GM21528 (cell line): ENCODE data around the gene WNT3.
"Not testable (repeated sequence)": the region's sequence is repeated elsewhere in the genome, so short reads cannot be mapped to it uniquely, and the experiment has no call there.

Source experiments
- ATAC-seq: cut with Tn5 transposase; IDR thresholded peaks from one replicate; pipeline ENCODE4 v1.9.1; 2021; ENCODE audit warnings: mild to moderate bottlenecking, moderate library complexity; ENCODE audit not compliant: unreplicated experiment, low FRiP score

WNT3 gene

DNA sequence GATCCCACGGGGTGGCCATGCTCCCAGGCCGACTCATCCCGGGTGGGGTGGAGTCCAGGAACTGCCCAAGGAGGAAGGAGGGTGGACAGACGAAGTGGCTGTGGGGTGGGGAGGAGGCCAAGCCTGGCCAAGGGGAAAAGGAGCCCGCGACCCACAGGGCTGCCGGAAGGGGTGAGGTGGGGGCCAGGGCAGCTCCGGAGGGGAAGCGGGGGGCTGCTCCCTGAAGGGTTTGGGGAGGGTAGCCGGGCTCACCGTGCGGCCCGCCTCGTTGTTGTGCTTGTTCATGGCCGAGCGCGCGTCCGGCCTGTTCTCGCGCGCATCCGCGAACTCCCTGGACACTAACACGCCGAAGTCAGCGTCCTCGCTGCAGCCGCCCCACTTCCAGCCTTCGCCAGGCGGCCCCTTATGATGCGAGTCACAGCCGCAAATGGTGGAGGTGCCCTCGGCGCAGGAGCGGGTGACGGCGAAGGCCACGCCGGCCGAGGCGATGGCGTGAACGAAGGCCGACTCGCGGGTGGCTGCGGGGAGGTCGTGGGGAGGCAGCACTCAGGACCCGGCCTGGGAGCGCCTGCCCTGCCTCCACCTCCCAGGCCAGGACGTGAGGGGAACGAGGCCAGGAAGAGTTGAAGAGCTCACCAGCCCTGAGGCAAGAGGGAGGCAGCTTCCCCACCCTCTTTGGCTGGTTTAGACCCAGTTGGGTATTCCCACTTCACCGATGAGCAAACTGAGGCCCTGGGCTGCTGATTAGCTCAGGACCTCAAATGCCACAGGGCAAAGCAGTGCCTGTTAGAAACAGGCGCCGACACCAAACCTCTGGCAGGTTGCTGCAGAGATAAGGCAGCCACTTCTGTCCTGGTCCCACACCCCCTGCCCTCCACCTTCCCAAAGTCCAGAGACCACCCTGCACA lies 48.7 kb downstream of the WNT3 start:
- ATAC-seq, result no peak

DNA sequence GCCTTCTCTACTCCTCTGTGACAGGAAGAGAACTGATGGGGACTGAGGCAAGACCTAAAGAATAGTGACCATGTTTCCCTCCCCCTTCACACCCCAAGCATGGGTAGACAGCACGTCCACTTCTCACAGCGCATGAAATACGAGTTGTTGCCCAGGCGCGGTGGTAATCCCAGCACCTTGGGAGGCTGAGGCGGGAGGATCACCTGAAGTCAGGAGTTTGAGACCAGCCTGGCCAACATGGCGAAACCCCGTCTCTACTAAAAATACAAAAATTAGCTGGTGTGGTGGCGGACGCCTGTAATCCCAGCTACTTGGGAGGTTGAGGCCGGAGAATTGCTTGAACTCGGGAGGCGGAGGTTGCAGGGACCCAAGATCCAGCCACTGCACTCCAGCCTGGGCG lies 49.6 kb downstream of the WNT3 start:
- not testable (repeated sequence) for ATAC-seq

DNA sequence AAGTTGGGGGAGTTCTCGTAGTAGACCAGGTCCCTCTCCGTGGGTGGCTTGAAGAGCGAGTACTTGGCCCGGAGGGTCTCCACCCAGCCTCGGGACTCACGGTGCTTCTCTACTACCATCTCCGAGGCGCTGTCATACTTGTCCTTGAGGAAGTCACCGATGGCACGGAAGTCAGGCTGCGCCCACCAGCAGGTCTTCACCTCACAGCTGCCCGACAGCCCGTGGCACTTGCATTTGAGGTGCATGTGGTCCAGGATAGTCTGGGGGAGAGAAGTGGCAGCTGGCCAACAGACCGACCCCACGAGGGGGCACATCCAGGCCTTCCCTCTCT lies 50.0 kb downstream of the WNT3 start:
- no peak for ATAC-seq

DNA sequence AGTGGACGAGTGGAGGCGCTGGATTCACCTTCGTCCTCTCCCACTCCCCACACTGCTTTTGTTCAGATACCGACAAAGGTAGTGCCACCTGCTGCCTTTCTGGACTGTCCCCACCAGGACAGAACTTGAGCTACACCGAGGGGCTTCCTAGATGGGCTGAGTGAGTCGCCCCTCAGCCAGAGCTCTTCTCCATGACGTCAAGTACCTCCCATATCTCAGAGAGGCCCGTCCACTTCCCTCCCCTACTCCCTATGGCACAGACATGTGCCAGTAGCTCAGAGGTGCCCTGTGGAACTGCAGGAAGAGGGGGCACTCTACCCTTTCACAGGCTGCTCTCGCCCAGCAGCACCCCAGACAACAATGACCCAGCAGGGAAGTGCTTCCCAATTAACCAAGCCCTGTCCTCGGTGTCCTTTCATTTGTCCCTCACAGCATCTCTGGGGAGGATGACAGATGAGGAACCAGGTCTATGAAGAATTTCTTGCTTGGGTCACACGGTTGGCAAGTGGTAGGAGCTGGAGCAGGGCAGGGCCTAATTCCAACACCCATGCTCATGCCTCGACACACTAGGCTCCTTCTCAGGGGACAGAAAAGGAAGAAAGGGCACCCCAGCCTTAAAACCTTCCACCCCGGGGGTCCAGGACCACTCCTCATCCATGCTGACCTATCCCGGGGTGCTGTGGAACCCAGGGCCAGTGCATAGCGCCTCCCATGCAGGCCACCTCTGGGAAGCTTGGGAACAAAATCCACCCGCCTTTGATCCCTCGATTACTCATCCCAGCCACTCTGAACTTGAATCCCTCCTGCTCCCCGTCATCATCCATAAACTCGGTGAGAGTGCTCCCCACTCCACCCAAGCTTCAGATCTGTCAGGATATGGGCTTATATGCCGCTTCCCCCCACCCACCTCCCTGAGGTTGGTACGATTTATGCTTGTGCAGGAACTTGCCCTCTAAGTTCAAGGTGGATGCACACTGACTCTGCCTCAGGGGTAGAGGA lies 51.7 kb downstream of the WNT3 start:
- no peak for ATAC-seq

DNA sequence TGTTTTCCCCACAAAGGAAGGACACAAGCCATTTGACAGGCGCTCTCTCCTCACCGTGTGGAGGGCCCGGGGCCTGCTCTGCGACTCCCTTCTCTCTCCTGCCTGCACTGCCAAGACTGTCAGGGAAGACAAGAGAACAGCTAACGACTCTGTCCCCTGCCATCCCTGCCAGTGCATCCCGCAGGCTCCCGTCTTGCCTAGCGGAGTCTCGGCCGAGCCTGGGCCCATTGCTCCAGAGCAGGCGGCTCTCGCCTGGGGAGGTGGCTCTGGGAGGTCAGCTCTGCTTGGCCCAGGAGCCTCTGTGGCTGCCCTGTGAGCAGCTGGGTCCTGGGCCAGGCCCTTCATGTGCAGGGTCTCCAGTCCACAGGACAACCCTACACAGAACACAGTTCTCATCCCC lies 53.0 kb downstream of the WNT3 start:
- ATAC-seq, result no peak

DNA sequence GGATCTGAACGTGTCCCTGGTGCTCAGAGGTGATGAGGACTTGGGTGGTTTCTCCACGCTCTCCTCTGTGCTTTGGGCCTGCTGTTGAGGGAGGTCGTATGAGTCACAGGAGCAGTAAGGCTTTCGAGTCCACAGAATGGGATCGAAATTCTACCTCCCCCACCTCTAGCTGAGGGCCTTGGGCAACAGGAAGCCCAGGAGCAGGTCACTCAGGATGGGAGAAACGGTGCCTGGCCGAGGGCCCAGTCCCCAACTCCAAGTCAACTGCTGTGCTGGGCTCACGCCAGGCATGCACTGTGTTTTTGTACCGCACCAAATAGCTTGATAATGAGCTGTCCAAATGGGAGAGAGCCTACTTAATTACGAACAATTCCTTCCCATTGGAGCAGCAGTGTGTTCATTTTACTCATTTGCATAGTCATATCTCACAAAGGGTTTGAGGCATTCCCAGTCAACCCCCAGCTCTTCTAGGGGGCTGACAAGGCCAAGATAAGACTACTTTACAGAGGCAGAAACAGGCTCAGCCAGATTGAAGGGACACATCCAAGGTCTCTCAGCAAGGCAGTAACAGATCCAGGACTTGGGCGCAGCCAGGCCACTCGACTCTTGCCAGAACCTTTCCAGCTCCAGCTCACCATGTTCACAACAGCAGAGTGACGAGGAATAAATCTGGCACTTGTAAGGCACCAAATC lies 53.6 kb downstream of the WNT3 start:
- ATAC-seq, result no peak

DNA sequence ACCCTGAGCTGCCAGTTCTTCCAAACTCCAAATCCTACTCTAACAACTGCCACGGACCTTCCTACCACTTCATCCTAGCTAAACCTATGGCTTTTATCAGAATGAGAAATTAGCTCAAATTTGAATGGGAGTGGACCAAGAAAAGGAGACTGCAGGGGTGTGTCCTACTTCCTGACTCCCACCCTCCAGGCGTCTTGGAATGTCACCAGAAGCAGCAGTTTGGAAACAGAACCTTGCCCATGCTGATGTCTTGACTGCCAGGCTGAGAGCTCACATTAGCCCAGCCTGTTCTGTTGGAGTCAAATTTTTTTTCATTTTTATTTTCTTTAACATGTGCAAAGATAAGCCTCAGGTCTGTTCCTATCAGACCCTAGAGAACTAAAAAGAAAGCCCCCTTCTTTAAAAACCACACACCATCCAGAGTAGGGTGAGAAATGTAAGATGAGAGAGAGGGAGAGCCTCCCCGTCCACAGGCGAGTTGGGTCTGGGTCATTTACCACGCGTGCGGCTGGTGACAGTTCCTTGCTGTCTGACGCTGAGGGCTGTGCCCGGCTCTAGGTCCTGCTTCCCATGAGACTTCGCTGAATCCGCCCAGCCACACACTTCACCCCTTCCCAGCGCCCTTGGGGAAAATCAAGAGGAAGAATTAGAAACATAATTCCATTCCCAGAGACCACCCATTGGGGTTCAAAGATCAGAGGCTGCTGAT lies 54.3 kb downstream of the WNT3 start:
- ATAC-seq, result no peak

DNA sequence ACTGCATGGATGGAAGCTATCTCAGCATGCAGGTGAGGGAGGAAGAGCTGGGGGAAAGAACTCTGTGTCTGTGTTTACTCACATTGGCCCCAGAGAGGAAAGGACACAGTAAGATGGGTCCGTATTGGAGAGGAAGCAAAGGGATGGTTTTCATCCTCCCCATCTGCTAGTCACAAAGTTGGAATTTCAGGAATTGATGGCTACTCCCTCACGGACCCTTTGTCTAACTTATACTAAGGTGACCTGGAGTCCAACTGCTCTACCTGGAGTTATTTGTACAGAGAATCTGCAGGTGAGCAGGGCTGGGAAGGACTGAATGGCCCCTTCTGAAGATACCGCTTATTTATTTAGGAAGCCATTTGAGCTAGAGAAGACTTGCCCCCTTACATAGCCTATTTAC lies 55.1 kb downstream of the WNT3 start:
- no peak for ATAC-seq

DNA sequence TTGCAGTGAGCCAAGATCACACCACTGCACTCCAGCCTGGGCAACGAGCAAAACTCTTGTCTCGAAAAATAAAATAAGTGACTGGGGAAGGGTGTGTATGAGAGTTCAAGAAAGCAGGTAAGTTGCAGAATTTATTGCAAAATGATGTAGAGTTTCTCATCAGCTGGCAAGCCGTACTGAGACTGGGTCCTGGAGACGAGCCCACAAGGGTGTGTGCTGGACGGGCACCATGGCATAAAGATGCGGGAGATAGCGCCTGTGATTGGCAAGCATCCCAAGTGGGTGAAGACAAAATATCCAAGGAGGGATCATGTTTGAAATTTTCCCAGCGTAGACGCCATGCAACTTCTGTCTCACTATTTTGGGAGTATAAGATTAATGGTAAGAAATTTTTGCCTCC lies 59.4 kb downstream of the WNT3 start:
- ATAC-seq, result no peak

DNA sequence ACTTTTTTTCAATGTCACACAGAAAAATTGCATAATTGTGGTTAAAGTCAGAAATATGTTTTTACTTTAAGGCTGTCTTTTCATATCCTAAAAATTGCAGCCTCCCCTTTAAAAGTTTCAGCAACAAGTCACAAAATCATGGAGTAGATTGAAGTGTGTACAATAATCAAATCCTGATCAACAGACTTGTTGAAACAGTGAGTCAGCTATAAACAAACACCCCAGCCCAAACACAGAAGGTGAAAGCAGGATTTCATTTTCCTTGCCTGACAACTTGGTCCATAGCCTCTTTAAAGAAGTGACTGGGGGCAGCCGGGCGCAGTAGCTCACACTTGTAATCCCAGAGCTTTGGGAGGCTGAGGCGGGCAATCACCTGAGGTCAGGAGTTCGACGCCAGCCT lies 59.9 kb downstream of the WNT3 start:
- ATAC-seq, result no peak

DNA sequence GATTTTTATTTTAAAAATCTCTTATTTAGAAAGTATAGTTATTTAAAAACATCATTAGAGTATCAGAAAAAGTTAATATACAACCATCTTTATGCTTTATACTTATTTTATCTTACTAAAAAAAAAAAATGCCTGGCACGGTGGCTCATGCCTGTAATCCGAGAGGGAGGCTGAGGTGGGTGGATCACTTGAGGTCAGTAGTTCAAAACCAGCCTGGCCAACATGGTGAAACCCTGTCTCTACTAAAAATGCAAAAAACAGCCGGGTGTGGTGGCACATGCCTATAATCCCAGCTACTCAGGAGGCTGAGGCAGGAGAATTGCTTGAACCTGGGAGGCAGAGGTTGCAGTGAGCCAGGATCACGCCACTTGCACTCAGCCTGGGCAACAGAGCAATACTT lies 60.9 kb downstream of the WNT3 start:
- not testable (repeated sequence) for ATAC-seq

DNA sequence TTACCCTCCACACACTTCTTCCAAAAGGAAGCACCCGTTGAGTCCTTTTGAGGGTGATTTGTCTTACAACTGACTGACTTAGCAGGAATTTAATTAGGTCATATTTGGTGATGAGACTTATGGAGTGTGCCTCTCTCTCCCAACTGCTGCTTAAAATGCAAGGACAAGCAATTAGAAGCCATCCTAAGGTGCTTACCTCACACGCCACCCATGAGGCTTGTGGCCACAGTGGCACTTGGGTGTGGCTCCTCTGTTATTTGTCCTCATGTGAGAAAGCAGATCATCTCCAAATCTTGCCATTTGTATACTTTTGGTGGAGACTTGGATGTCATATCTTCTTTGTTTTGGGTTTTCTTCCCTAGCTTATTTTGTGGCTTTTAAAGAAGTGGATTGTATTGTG lies 61.6 kb downstream of the WNT3 start:
- ATAC-seq, result no peak

DNA sequence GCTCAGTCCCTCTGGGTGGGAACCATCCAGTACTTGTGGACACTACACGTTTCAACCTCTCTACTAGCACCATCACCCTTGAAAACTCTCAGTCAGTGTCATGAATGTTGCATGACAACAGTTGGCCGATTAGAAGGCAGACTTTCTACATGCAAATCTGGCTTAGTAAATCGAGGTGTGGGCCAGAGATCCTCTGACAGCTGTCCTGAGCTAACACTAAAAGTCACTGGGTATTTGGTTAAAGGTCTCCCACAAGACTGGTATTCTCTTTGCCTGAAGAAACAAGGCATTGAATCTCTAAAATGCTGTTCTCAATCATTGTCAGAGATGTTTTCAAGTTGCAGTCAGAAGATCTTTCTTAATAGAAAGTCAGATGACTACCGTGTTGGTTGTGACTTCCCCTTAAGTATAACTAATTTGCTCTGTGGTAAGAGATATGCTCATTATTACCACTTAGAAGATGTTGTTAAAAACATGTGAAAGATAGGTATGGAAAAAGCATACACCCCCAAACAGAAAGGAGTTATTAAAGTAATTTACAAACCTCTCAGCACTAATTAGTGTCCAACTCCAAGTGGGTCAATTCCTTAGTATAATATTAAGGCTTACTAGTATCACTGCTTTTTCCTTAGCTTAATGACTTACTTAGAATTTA lies 62.3 kb downstream of the WNT3 start:
- no peak for ATAC-seq

DNA sequence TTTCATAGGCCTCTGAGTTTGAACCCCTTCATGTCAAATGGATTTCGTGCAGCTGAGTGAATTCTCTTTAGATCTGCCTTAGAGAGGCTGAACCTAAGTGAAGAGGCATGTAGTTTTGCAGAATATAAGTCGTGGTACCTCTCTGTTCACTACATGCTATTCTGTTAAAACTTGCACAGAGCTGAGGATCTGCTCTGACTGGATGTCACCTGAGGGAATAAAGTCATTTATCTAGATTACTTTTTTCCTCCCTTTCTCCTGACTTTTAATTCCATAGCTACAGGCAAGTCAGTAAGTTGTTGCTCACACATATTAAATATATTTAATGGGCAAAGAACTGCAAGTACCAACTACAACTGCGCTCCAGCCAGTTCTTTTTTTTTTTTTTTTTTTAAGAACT lies 64.7 kb downstream of the WNT3 start:
- no peak for ATAC-seq

DNA sequence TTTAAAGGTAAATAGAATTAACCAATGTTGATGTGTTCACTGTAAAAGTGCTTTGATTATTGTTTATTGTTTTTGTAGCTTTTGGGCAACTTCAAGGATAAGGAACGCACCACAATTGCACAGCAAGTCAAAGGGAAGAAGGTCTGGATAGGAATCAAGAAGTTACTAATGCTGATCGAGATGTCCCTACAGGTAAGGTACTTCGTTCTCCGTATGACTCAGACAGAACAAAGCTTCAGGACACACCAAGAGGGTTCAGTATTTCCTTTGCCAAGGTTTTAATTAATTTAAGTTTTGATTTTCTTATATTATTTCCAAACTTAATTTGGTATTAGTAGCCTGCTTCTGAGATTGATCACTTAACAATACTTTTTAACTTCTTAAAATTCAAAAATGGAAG lies 67.1 kb downstream of the WNT3 start:
- no peak for ATAC-seq

DNA sequence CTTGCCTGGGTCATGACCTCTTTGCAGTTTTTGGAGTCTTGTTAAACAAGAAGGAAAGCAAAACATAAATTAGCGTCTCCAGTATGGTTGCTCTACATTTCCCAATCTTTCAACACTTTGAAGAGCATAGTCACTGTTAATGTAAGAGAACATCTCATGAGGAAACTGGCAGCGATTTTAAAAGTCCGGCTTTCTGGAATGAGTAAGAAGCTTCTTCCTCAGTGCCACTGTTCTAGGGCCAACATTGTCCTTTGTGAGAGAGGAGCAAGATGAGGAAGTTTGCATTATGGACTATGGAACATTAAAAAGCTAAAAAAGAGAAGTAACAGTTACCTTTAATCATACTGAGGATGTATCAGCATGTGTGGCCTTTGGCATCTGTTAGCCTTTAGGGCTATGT lies 73.1 kb downstream of the WNT3 start:
- ATAC-seq, result no peak

DNA sequence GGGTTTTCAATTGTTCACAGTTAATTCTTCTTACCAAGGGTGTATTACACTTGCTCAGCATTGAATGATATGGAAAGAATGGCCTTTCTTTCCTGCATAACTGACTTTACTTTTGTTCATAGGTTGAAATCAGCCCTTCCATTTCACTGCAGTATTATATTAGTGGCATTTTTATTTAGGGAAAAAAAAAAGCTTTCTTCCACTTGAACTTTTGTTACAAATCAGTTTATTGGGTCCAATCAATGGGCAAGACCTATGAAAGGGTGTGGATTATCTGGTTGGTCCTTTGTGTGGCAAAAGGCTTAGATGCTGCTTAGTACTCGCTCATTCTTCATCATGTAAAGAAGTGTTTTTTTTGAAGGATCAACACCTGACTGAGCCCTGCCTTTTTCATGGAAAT lies 74.1 kb downstream of the WNT3 start:
- no peak for ATAC-seq

DNA sequence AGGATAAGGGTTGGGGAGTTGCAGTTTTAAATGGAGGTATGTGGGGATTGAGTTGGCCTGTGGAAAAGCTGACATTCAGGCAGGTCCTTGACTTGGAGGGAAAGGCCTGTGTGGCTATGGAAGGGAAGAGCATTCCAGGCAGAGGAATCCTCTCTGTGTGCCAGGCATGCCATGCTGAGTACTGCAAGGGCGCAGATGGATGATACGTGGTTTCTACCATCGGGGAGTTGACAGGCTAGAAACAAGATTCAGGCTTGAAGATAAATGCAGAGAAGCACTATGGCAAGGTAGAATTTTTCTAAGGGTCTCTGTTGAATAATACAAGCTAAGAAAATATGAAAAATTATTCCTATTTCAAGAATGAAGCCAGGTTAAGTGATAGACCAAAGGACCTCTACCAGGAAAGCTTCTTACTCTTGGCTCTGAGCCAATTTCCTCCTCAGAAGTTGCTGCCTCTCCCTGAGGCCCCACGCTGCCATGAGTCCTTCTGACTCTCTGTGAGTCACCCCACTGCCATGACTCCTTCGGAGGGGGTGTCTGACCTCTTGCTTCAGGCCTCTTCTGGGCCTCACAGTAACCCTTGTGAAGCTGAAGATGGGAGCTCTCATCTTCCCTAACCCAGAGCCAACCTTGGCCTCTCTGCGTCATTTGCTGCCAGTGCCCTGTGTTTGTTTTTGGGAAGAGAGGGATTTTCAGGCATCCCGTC lies 75.8 kb downstream of the WNT3 start:
- no peak for ATAC-seq

DNA sequence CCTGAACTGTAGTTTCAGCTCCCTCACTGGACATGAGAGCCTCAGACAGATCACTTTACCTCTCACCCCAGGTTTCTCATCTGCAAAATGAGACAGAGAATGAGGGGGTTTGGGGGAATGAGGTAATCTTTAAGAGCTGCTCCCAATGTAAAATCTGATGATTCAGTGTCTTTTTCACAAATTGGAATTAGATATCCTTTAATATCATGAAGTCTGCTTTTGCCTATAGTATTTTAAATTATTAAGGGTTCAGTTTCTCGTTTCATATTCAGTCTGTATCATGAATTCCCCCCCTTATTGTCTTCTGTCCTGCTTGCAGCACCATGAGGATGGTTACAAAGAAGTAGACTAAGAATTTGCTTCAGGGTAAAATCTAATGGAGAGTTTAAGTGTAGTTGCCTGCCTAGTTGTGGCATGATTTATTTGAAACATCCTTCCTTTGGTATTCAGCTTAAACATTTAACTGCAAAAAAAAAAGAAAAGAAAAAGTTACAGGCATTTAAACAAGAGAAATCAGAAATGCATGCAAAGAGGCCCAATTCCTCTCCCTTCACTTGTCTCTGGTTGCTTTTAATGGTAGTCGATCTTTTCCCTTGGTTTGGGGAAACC lies 77.3 kb downstream of the WNT3 start:
- ATAC-seq, result no peak
